DMS 273 (cell line): ENCODE results near the gene PIGB.
"Not testable (repeated sequence)": the region's sequence is repeated elsewhere in the genome, so short reads cannot be mapped to it uniquely, and the experiment has no call there.

Experiments used
- DNase-seq: peaks from one replicate; lab custom pipeline; 2025; ENCODE audit not compliant: unreplicated experiment; lab: John Stamatoyannopoulos, UW

PIGB gene

DNA sequence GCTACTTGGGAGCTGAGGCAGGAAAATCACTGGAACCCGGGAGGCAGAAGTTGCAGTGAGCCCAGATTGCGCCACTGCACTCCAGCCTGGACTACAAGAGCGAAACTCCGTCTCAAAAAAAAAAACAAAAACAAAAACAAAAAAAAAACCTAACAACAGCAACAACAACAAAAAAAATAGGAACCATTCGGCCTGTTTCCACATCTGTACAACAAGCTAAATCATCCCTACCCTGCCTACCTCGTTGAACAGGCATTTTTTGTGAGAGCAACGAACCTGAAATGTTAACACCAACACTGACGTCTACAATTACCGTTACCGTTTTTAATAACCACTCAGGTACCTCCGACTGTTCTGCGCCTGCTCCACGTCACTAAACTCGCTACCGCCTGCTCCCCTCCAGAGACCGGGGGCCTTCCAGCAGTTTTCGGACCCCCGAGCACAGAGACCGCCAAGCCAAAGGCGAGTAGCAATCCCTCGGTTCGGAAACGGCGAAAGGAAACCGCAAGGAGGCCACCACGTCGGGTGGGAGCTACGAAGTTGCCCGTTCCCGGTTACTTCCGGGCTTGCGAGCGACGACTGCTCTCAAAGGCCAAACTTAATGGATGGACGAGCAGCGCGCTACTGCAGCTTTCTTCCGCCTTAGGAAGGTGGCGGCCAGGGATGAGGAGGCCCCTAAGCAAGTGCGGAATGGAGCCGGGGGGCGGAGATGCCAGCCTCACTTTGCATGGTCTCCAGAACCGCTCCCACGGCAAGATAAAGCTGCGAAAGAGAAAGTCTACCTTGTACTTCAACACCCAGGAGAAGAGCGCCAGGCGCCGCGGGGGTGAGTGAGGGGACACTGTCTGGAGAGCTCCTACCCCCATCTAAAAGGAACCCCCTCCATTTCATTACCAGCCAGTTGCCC, at the start of gene PIGB, which contains the start of gene PIGBOS1:
Gene PIGB (plus strand): TSS at position 635 of the 907 bp plus-strand sequence. CDS start 29 bp downstream, at position 664.
Gene PIGBOS1 (minus strand): TSS at position 536 of the 907 bp plus-strand sequence. CDS start 1,331 bp downstream, outside the sequence.
- DNase-seq = peak; percentile 88

DNA sequence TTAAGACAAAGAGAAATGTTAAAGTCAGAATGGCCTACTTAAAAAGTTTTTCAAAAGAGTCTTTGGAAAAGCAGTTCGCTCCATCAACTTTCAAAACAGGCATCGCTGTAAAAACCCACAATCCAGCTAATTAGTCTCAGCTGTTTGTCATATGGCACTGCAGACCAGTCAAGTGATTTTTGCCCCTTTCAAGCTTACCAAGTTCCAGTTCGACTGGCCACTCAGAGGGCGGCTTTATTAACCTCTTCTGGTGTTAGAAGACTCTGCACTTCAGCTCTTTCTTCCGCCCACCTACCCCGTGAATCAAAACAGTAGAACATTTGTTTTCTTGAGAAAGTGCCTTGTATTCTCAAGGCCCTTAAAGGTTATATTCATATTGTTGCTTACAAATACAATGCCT, 48.7 kb upstream of the PIGB start:
- DNase-seq = no peak

DNA sequence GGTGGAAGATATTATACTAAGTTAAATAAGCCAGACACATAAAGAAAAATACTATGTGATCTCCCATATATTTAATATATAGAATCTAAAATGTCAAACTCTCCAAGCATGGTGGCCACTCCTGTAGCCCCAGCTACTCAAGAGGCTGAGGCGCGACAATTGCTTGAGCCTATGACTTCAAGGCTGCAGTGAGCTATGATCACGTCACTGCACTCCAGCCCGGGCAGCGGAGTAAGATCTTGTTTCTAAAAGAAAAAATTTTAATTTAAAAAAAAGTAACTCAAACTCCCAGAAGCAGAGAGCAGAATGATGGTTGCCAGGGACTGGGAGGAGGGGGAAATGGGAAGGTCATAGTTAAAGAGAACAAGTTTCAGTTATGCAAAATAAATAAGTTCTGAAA, 42.7 kb upstream of the PIGB start:
- DNase-seq = no peak

DNA sequence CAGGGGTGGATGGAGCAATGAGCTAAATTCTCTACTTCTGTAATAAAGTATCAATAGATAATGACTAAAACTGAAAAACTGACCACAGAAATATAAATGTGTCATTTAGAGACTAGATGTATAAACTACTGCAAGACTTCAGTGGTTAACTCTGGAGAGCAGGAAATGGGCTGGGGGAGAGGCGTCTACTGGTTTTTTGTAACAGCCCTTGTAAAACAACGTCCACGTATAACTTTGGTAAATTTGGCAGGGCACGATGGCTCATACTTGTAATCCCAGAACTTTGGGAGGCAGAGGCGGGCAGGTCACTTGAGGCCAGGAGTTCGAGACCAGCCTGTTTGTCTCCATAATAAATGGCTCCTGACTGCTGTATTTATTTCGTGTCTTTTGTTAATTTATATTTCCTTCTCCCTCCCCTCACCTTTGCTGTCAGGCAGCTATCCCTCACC, 41.9 kb upstream of the PIGB start:
- no peak for DNase-seq

DNA sequence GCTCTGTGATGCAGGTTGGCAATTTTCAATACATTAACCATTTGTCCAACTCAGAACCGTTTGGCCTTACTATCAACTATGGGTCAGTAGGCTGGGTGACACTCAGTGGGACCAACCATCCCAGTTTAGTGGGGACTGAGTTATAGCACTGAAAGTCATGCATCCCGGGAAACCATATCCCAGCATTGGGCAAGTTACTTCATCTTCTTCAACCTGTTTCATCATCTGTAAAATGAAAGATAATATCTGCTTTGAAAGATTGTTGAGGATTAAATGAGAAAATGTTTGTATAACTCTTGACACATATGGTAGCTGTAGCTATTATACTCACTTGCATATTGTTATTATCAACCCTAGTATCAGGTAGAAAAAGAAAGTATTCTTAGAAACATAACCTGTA, 41.3 kb upstream of the PIGB start:
- no peak for DNase-seq

DNA sequence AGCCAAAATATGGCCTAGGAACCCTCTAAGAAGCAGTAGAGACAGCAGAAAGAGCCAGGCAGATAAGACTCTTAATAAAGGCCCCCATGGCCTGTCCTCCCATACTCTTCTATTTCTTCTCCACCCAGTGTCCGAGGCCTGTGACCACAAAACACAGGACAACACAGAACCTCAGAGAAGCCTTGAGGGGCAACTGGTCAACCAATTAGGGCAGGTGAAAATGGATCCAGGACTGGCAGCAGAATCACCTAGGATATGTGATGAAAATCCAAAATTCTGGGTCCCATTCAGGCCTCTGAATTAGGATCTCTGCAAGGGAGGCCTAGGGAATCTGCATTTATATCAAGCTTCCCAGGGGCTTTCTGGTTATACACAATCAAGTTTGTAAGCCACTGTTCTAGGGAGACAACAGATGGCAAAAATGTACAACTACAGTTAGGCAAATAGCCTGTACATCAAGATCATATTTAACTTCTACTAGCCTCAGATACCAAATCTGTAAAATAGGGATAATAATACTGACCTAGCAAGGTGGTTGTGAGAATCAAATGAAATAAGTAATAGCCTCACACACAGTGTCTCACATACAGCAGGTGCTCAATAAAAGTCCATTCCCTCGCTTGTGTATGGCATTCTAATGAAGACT, 39.8 kb upstream of the PIGB start:
- DNase-seq = no peak

DNA sequence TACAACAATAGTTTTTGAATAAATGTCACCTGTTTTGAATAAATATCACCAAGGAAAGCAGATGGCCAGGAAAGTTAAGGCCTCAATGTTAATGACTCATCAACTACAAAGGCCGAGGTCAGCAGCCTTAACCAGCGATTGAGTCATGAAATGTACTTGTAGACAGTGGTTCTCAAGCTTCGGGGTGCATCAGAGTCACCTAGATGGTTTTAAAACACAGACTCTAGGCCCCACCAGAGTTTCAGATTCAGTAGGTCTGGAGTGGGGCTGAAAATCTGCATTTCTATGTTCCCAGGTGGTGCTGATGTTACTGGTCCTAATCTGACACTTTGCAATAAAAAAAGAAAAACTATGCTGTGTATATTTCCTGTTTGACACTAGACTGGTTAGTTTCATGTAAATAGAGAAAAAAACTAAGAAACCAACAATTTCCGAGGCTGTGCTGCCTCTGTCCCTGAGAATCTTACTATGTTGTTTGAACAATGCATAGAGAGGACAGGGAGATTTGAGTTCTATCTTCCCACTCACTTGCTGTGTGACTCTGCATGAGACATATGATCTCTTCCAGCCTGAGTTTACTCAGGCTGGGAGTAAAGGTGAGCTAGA, 39.2 kb upstream of the PIGB start:
- peak; percentile 53 for DNase-seq

DNA sequence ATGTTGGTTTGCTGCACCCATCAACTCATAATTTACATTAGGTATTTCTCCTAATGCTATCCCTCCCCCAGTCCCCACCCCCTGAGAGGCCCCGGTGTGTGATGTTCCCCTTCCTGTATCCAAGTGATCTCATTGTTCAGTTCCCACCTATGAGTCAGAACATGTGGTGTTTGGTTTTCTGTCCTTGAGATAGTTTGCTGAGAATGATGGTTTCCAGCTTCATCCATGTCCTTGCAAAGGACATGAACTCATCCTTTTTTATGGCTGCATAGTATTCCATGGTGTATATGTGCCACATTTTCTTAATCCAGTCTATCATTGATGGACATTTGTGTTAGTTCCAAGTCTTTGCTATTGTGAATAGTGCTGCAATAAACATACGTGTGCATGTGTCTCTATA, 38.4 kb upstream of the PIGB start:
- DNase-seq = not testable (repeated sequence)

DNA sequence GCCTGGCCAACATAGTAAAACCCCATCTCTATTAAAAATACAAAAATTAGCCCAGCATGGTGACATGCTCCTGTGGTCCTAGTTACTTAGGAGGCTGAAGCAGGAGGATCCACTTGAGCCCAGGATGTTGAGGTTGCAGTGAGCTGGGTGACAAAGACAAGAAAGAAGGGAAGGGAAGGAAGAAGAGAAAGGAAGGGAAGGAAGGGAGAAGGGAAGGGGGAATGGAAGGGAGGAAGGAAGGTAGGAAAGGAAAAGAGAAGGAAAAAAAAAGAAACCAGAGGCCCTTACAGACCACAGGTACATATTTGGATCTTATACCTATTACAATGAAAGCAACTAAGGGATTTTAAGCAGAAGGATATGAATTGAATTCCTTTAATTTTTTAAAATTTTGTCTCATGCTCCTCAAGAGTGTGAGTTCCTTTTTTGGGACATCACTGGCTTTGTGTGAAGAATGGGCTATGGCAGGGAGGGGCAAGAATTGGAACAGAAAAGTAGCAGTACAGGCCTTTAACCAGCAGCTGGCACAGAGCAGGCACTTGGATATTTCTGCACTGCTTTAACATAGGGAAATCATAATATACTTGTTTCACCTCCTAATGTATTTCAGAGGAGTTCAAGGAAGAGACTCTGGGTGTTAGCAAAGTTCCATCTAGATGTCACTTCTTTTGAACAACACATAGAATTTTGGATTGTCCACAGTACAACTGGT, 37.3 kb upstream of the PIGB start:
- peak; percentile 2 for DNase-seq

DNA sequence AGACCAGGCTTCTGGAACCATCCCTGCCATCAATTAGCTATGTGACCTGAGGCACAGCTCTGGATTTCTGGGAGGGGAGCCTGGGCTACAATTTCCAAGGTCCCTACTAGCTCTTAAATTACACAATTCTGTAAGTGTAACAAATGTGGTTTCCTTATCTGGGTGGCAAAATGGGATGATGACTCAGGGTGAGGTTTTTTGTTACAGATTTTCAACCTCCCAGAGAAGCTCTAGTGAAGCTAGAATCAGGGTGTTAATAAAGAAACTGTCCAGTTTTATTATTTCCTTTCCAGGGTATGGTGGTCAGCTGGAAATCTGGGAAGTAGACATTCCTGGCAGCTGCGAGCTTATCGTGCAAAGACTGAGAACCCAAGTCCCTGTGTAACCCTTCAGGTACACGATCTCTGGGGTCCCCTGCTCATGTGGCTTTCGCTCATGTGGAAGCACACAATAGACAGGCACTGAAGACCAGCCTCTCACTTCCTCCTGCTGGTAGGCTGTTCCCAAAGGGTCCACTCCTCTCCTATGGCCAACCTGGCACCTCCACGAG, 36.7 kb upstream of the PIGB start:
- DNase-seq = no peak

DNA sequence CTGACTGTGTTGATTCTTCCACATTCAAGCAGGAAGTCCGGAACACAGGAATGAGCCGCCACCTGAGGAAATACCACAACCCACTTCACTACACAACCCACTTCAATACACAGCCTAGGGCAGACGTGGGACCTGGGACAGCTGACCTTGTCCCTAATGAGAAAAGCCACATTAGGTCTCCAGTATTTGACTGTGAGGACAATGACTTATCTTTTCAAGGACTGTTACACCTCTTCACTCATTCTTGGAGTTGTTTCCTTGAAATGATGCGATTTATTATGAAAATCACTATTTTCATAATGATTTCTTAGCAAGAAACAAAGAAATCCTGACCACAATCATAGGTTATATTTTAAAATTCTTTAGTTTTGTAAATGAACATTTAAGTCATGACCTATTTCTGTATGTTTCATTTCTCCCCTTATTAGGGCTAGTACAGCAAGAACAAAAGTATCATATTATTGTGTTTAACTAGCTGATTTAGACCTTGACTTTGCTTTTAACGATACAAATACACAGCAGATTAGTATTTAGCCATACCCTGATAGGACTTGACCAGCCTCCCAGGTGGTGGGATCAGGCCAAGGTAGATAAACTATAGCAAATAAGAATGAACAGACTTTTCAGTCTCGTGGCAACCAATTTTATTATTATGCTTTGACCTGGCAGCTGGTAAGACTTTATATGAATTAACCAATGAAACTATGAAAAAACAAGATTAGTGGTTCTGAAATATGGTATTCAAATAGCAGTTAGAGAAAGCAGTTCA, 35.5 kb upstream of the PIGB start:
- no peak for DNase-seq

DNA sequence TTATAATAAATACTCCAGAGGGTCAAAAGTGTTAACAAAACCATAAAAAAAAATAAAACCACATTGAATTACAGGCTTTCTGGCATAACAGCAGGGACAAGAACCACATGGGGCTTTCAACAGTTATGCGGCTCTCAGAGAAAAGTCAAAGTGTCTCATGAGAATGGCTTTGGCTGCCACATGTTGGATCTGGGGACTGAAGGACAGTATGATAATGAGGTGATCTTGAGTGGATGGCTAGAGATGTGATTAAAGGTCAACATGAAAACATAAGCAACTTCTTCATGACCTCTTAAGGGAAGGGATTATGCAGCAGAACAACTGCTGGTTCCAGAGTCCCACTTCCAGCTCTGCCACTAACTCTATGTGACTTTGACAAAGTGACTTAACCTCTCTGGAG, 34.6 kb upstream of the PIGB start:
- no peak for DNase-seq

DNA sequence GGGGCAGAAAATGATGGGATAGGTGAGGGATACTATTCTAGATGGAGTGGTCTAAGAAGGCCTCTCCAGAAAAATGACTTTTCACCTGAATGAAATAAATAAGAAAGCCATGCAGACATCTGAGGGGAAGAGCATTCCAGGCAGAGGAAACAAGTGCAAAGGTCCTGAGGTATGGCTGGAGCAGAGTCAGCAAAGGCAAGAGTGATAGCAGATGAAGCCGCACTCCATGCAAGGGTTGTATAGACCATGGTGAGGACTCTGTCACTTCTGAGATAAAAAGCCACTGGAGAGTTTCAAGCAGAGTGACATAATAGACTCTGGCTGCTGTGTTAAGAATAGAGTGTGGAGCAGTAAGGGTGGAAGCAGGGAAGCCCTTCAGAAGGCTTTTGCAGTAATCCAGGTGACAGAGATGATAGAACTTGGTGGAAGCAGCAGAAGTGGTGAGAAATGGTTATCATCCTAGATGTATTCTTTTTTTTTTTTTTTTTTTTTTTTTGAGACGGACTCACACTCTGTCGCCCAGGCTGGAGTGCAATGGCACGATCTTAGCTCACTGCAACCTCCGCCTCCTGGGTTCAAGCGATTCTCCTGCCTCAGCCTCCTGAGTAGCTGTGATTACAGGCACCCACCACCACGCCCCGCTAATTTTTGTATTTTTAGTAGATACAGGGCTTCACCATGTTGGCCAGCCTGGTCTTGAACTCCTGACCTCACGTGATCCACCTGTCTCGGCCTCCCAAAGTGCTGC, 32.4 kb upstream of the PIGB start:
- not testable (repeated sequence) for DNase-seq

DNA sequence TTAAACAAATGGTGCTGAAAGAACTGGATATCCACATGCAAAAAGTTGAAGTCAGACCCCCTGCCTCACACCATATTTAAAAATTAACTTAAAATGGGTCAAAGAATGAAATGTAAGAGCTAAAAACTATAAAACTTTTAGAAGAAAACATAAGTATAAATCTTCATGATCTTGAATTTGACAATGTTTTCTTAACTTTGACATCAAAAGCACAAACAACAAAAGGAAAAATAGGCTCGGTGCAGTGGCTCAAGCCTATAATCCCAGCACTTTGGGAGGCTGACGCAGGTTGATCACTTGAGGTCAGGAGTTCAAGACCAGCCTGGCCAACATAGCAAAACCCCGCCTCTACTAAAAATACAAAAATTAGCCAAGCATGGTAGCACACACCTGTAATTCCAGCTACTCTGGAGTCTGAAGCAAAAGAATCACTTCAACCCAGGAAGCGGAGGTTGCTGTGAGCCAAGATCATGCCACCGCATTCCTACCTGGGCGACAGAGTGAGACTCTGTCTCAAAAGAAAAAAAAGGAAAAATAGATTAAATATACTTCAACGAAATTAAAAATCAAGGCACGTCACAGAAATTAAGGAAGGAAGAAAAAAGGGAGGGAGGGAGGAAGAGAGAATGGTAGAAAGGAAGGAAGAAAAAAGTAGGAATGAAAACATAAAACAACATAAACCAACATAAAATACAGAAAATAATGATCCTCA, 30.9 kb upstream of the PIGB start:
- no peak for DNase-seq

DNA sequence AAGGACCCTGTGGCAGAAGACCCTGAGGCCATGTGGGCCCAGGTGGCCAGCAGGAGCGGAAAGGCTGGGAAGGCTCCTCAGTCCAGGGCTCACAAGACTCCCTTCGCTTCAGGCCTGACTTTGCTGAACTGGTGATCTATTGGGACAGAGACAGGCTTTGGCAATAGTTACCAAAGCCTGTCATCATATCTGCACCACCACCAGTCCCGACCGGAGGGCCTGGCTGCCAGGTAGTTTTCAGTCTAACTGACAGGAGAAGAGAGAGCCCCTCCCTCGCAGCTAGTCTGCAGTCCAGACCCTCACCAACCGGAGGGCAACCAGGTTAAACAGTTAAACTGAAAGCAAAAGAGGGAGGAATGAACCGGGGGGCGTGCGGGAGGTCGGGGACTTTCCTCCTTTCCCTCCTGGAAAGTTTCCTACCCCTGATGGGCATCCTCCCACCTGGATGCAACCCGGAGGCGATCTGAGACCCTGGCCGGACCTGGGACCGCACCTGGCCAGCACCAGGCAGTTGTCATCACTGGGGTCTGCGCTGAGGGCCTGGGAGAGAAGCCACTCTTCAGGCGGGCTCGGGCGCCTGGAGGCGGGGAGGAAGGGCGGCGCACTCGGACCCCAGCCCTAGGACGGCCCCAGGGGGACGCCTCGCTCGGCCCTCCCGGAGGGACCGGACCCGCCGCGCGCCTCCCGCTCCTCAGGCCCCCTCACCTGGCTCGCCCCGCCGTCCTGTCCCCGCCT, 29.8 kb upstream of the PIGB start:
- DNase-seq = peak; percentile 51

DNA sequence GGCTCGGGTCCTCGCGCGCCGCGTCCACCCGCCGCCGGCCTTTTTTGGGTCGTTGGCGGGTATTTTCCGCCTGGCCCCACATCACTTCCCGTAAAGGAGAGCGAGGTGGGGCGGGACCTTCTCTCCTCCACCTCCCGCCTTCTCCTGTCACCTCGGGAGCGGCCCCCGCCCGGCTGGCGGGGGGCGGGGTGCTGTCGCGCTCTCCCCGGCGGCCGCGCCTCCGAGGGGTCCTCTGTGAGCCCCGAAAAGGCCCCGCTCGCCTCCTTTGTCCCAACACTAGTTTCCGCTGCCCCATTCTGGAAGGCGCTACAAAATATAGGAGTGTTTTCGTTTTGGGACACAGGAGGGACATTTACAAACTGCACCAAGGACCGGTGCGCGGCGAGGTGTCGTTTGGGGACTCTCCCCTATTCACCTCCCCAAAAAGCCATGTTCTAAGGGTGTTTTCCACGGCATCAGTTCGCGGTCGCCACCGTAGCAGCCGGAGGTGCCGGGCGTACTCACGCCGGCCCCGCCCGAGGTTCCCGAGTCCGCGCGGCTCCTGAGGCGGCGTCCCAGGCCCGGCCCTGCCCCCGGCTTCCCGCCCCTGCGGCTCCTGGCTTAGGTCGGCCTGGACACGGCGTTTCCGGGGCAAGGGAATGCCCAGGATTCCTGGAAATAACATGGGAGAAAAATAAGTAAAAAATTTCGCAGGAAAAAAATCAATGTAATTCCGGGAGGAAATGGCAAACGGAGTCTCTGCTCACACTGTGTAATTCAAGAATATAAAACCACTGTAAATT, 29.1 kb upstream of the PIGB start, which contains the start of gene RAB27A:
Gene RAB27A (minus strand): TSS at position 68 of the 782 bp plus-strand sequence. CDS start 54,879 bp downstream, outside the sequence.
- peak; percentile 79 for DNase-seq

DNA sequence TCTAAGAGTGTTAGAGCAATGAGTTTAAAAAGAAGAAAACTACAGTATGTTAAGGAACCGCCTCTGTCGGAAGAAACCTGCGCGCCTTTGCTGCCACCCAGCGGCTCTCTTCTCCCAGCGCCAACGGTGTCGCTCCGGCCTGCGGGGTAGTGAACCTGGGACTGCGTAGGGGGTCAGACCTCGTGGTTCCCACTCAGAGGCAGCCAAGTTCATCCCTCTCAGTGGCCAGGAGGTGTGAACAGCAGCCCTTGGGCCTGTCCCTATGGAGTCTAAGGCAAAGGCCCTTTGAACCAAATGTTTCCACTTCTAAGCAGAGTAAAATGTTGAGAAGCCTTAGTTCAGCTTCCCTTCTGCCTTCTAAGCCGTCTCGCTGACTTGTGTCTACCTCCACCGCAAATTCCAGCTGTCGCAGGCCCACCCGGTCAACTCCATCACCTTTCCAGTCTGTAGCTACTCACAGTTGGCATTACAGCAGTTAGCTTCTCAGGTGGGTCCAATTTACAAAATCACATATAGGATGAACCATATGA, 28.4 kb upstream of the PIGB start:
- DNase-seq = peak; percentile 86
